Breast epithelium (tissue), 3 donors: Measurements from ENCODE around the gene RPL10A.

Experiments
- POLR2A ChIP-seq: fragments of 450-650 bp; IDR thresholded peaks from one replicate; pipeline ENCODE4 v1.6.1; 2016; ENCODE audit warnings: antibody characterized with exemption, mild to moderate bottlenecking, moderate library complexity
- POLR2AphosphoS5 ChIP-seq, 3 donors: sonication (generic); formaldehyde crosslinking; IDR thresholded peaks; one replicate each; pipeline ENCODE4 v1.6.1; 2017; ENCODE audit warnings: antibody characterized with exemption in 3 of 3
- TF ChIP-seq, protein P1 (sequence below), 3 donors: fragments of 450-650 bp; IDR thresholded peaks; one replicate each; pipeline ENCODE4 v1.5.1; 2016 to 2017; ENCODE audit warnings: antibody characterized with exemption in 3 of 3, mild to moderate bottlenecking in 3 of 3, moderate library complexity in 3 of 3

GRCh38 chr6:35457907-35458306 is 10.3 kb upstream of the RPL10A start:
- TF ChIP-seq, protein P1, sequence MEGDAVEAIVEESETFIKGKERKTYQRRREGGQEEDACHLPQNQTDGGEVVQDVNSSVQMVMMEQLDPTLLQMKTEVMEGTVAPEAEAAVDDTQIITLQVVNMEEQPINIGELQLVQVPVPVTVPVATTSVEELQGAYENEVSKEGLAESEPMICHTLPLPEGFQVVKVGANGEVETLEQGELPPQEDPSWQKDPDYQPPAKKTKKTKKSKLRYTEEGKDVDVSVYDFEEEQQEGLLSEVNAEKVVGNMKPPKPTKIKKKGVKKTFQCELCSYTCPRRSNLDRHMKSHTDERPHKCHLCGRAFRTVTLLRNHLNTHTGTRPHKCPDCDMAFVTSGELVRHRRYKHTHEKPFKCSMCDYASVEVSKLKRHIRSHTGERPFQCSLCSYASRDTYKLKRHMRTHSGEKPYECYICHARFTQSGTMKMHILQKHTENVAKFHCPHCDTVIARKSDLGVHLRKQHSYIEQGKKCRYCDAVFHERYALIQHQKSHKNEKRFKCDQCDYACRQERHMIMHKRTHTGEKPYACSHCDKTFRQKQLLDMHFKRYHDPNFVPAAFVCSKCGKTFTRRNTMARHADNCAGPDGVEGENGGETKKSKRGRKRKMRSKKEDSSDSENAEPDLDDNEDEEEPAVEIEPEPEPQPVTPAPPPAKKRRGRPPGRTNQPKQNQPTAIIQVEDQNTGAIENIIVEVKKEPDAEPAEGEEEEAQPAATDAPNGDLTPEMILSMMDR (IDR thresholded peaks at IDR 0.05) = no peak
- TF ChIP-seq POLR2A (no peak), POLR2AphosphoS5 (IDR thresholded peaks at IDR 0.05) (no peak)
